CD4-positive, alpha-beta T cell treated with Interleukin-6 at 100 ng/mL for 8 hours (primary cell): ENCODE measurements around the gene GRK3.

Experiments used
- DNase-seq: peaks from one replicate; pipeline ENCODE4 v3.0.0-alpha.2; 2020; ENCODE audit warnings: mixed read lengths, low spot score

GRK3 gene

GRCh38 chr22:25626624-25626990 is 62.1 kb downstream of the GRK3 start:
- no peak for DNase-seq

GRCh38 chr22:25627271-25627852 is 62.9 kb downstream of the GRK3 start:
- DNase-seq: no peak

GRCh38 chr22:25628494-25628893 is 64.0 kb downstream of the GRK3 start:
- DNase-seq: no peak

- DNase-seq: no peak
Measured at GRCh38 chr22:25629613-25630012, 65.1 kb downstream of the GRK3 start.

GRCh38 chr22:25630447-25630846 is 66.0 kb downstream of the GRK3 start:
- DNase-seq: no peak

- no peak for DNase-seq
Measured at GRCh38 chr22:25636323-25636722, 71.8 kb downstream of the GRK3 start.

- DNase-seq: no peak
Measured at GRCh38 chr22:25637032-25637431, 72.6 kb downstream of the GRK3 start.

- DNase-seq: no peak
Measured at GRCh38 chr22:25637672-25638071, 73.2 kb downstream of the GRK3 start.

- no peak for DNase-seq
Measured at GRCh38 chr22:25638638-25639037, 74.2 kb downstream of the GRK3 start.

- DNase-seq: no peak
Measured at GRCh38 chr22:25641650-25642049, 77.2 kb downstream of the GRK3 start.

- DNase-seq: no peak
Measured at GRCh38 chr22:25643232-25644000, 78.9 kb downstream of the GRK3 start.

- no peak for DNase-seq
Measured at GRCh38 chr22:25644122-25644521, 79.6 kb downstream of the GRK3 start.

GRCh38 chr22:25645266-25645665 is 80.8 kb downstream of the GRK3 start:
- DNase-seq: no peak

GRCh38 chr22:25645964-25646363 is 81.5 kb downstream of the GRK3 start:
- DNase-seq: no peak

- no peak for DNase-seq
Measured at GRCh38 chr22:25650833-25651232, 86.4 kb downstream of the GRK3 start.

- DNase-seq: no peak
Measured at GRCh38 chr22:25651332-25652085, 87.0 kb downstream of the GRK3 start.

- no peak for DNase-seq
Measured at GRCh38 chr22:25654676-25655075, 90.2 kb downstream of the GRK3 start.

- DNase-seq: no peak
Measured at GRCh38 chr22:25655371-25655935, 91.0 kb downstream of the GRK3 start.

- no peak for DNase-seq
Measured at GRCh38 chr22:25656724-25657123, 92.2 kb downstream of the GRK3 start.

GRCh38 chr22:25658633-25659032 is 94.2 kb downstream of the GRK3 start:
- DNase-seq: no peak

GRCh38 chr22:25659413-25659812 is 94.9 kb downstream of the GRK3 start:
- no peak for DNase-seq

- no peak for DNase-seq
Measured at GRCh38 chr22:25660336-25660735, 95.9 kb downstream of the GRK3 start.

- DNase-seq: no peak
Measured at GRCh38 chr22:25661073-25661472, 96.6 kb downstream of the GRK3 start.
